Measurements from ENCODE around the gene NCOR2.

NCOR2 gene

DNA sequence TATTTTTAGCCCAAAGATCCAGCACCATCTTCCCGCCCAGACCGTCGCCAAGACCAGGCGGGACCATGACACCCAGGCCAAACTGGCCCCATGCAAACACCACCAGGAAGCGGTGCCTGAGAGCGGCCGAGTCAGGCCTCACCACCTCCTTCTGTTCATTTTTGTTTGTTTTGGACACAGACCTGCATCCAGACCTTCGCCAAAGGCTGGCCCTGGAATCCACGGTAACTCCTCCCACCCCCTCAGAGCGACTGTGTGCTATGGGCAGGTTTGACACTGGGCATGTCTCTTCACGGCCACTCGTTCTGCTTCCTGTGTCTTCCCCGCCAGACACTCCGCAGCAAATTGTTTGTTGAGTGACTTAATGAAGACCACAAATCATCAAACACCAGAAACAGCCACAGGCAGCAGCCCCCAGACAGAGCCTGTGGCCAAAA, 47.1 kb downstream of the NCOR2 start:
- DNase-seq: no peak

DNA sequence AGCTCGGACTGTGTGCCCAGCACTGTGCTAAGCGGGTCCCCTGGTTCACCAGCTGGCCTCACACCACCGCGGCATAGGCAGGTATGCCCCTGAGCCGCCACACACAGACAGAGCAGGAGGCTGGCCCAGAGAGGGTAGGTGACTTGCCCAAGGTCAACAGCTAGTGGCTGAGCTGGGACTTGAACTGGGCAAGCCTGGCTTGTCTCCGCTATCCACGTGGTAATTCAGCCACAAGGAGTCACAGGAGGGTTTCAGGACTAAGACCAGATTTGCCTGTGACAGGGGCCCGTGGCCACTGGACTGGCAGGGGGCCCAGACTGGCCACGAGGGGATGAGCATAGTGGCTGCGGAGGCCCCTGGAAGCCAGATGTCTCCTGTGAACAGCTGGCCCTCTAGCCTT, 47.7 kb downstream of the NCOR2 start:
- no peak for DNase-seq

DNA sequence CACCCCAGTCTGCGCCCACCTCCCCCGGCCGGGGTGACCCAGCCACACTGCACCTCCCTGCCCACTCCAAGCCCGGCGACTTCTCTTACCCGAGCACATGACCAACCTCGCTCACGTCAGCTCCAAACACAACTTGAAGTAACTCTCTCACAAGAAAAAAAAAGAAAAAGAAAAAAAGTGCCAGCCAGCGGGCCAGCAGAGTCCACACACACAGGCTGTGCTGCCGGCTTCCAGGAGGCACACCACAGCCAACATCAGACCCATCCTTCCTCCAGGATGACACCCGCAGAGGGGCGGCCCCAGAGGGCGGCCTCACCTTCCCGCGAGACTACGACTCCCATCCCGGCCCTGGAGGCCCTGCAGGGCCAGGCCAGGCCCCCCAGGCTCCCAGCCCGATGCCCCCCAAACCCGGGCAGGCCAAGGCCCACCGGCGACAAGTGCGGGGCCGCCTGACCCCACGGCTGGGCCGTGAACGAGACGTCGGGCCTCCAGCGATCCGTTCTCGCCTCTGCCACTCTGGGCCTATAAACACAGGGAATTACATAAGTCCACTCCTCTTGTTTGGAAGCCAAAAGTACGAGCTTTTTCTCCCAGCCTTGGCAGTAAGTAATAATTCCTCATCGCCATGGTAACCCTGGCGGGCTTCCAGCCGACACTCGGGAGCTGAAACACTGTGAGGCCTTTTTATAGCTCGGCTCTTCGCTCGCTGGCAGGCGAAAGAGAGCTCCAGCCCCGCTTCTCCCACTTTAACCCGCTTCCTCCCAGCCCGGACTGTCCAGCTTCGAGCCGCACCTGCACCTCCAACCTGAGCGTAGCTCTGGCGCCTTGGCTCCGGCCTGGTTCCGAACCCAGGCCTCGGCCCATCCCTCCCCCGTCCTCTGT, 49.1 kb downstream of the NCOR2 start:
- DNase-seq: no peak

Data from activated gamma-delta T cell treated with Interleukin-2 at 50 U/mL for 16 hours (primary cell).